RWPE1 (cell line): ENCODE measurements around the gene ANTXR1.

Experiments
- CTCF ChIA-PET: fragments of 350-600 bp; sonication (Branson Sonifier 250); formaldehyde crosslinking; extraction: SDS; loops from one replicate; lab custom pipeline; 2021; lab: Yijun Ruan, JAX
- POLR2A ChIA-PET: fragments of 400-600 bp; formaldehyde crosslinking; extraction: SDS; loops from one replicate; lab custom pipeline; 2020; ENCODE audit warnings: antibody characterized with exemption; ENCODE audit not compliant: low non-redundant PET; lab: Yijun Ruan, JAX
- DNase-seq: peaks from one replicate; pipeline ENCODE4 v3.0.0; 2012; ENCODE audit warnings: low spot score
- H3K27ac ChIP-seq: fragments of 450-650 bp; 2 replicates; pipeline ENCODE4 v1.5.1; 2017
- TF ChIP-seq, protein P1 (sequence below): fragments of 450-650 bp; conservative IDR thresholded peaks from 2 replicates; pipeline ENCODE4 v1.5.1; 2017; ENCODE audit warnings: low read depth, mild to moderate bottlenecking

Gene ANTXR1

DNA sequence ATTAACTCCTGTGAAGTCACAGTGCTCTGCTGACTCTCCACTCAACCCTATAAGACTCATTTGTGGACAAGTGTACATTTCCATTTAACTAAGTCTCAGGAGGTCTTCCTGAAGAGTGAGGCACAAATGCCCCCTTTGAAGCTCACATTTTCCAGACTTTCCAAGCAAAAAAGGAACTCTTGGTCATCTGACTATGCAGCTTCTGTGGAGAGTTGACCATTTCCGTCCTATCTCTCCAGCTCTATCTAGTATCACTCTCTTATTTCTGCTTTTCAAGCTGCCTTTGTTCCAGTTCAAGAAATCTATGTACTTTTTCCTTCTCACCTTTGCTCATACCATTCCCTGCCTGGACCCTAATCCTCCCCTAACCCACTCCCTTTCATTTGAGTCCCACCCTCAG lies 77.0 kb downstream of the ANTXR1 start:
- no peak overlapping the region for H3K27ac ChIP-seq
- no peak for DNase-seq
- TF ChIP-seq, protein P1, sequence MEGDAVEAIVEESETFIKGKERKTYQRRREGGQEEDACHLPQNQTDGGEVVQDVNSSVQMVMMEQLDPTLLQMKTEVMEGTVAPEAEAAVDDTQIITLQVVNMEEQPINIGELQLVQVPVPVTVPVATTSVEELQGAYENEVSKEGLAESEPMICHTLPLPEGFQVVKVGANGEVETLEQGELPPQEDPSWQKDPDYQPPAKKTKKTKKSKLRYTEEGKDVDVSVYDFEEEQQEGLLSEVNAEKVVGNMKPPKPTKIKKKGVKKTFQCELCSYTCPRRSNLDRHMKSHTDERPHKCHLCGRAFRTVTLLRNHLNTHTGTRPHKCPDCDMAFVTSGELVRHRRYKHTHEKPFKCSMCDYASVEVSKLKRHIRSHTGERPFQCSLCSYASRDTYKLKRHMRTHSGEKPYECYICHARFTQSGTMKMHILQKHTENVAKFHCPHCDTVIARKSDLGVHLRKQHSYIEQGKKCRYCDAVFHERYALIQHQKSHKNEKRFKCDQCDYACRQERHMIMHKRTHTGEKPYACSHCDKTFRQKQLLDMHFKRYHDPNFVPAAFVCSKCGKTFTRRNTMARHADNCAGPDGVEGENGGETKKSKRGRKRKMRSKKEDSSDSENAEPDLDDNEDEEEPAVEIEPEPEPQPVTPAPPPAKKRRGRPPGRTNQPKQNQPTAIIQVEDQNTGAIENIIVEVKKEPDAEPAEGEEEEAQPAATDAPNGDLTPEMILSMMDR, result no peak
- POLR2A ChIA-PET, result no interaction called here
- CTCF ChIA-PET, result no interaction called here

DNA sequence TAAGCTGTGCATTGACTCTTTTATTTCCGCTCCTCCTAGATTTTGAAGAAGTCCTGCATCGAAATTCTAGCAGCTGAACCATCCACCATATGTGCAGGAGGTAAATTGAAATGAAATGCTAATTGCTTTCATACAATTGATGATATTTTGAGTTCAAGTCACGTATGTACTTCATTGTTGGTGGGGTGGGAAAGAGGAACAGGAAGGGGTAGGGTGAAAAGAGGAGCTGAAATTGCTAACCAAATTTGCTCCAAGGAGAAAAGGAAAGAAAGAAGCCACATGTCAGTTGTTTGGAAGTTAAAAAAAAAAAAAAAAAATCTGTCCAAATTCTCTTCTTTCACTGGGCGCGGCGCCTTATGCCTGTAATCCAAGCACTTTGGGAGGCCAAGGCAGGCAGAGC lies 77.8 kb downstream of the ANTXR1 start:
- DNase-seq, result no peak
- TF ChIP-seq, protein P1, result no peak
- ChIA-PET POLR2A (no interaction called here), CTCF (no interaction called here)
- no peak overlapping the region for H3K27ac ChIP-seq

DNA sequence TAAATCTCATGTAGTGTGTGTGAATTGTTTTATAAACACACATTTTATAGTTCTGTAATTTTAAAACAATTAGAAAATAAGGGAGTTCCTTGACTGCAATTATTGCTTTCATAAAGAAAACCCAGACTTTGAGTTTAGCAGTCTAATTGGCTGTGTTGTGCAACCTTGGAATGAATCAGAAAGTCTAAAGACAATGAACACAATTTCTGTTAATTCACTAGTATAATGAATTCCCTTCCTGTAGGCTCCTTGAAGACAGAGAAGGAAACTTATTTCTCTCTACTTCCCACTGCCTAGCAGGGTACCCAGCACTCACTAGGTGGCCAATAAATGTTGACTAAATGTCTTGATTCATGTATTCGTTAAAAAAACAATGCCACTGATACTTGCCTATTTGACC lies 79.9 kb downstream of the ANTXR1 start:
- DNase-seq, result no peak
- ChIA-PET CTCF (no interaction called here), POLR2A (no interaction called here)
- TF ChIP-seq, protein P1, result no peak
- no peak overlapping the region for H3K27ac ChIP-seq

DNA sequence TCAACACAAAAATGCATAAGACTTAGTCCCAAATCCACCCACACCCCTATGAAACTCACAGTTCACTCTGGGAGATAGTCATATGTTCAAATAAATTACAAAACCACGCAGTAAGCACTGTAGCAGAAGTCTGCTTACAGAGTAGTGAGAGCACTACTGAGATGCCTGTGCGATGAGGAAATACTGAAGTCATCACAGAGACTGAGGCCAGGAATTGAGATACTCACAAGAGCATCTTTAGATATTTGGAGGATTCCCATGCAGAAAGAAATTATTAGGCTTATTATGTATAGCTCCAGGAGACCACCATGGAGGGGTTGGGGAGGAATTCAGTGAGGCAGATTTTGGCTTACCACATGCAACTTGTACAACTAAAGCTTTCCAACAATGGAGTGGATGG lies 82.3 kb downstream of the ANTXR1 start:
- CTCF ChIA-PET, result no interaction called here
- no peak overlapping the region for H3K27ac ChIP-seq
- no peak for DNase-seq
- TF ChIP-seq, protein P1, result no peak
- POLR2A ChIA-PET, result no interaction called here

DNA sequence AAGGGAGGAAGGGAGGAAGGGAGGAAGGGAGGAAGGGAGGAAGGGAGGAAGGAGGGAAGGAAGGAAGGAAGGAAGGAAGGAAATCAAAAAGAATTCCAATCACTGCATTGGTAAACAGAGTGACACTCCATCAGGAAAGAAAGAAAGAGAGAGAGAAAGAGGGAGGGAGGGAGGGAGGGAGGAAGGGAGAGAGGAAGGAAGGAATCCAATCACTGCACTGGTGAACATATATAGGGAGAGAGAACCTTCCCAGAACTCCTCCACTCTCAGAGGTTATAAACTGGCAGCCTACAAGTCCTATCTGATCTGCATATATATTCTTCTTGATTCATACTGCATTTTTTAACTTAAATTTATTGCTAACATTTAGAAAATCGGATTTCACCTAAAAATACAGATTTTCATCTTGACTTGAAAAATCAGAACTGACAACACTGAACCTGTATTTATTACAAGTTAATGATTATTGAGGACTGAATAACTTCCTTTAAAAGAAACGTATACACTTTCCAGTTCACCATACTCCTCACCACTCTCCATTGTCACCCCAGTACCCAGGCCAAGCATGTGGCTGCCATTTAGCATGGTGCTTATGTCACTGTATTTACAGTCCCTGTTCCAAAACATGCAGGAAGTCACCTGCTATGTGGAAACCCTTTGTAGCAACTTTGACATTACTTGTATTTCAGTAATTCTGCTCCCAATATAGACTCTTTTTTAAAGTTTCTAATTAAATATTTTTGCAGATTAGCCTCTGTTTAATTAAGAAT lies 83.5 kb downstream of the ANTXR1 start:
- ChIA-PET CTCF (no interaction called here), POLR2A (no interaction called here)
- TF ChIP-seq, protein P1, result no peak
- H3K27ac ChIP-seq, result no peak overlapping the region
- no peak for DNase-seq

DNA sequence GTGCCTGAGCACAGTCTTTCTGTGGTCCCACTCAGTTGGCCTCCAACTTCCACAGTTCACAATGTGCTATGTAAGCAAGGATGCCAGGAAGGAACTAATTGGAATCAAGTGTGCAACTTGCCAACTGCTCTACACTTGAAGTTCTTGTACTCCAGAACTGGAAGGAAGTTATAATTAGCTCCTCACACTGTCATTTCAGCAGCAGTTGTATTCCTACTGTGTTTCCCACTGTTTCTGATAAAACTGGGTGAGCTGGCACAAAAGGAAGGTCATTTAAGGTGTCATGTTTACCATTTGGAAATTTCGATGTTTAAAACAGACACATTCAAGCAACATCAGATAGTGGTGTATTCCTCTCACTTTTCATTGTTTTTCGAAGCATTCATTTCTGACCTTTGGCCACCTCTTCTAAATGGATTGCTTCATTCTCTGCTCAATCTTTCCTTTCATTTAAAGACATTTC lies 84.2 kb downstream of the ANTXR1 start:
- TF ChIP-seq, protein P1, result no peak
- H3K27ac ChIP-seq, result no peak overlapping the region
- ChIA-PET POLR2A (no interaction called here), CTCF (no interaction called here)
- no peak for DNase-seq
